ENCODE measurements around the gene PLCB3.

- TF ChIP-seq FOS (IDR thresholded peaks at IDR 0.05; ENCODE audit: borderline replicate concordance, insufficient read depth, low read length) (no peak), CTCF (IDR thresholded peaks at IDR 0.05; ENCODE audit: extremely low read depth in 1 of 2, insufficient read depth in 1 of 2, low read depth in 1 of 2, low read length in 2 of 2) (no peak), POLR2AphosphoS5 (IDR thresholded peaks at IDR 0.05; ENCODE audit: insufficient read depth, low read depth, low read length) (no peak), POLR2A (IDR thresholded peaks at IDR 0.05; ENCODE audit: low read depth, low read length) (no peak), MAX (IDR thresholded peaks at IDR 0.05; ENCODE audit: insufficient read depth, insufficient read length) (no peak), EZH2 (IDR thresholded peaks at IDR 0.05; ENCODE audit: borderline replicate concordance, low read depth, low read length, severe bottlenecking) (no peak), MYC (IDR thresholded peaks at IDR 0.05; ENCODE audit: low read depth, low read length) (no peak)
These were observed 31.6 kb upstream of the PLCB3 start for GRCh38 chr11:64219755-64220154.

Measured in endothelial cell of umbilical vein (primary cell).